Kidney (tissue), 14 donors: Measurements from ENCODE around the gene MCHR1. TPM values are rescaled to one million over a fixed set of nuclear protein-coding genes. Genes with fewer than 3 reads are reported as not detected.

Experiments
- DNase-seq, 5 donors: peaks; one replicate each; pipeline ENCODE4 v3.0.0-alpha.2; 2013 to 2020
- FAIRE-seq: peaks from 2 replicates; lab custom pipeline; 2012; peaks lifted over from hg19 to GRCh38; lab: Jason Lieb, UNC
- H3K27ac ChIP-seq, 2 donors: one replicate each; pipeline ENCODE4 v1.7.0; 2013; ENCODE audit warnings: low read depth in 2 of 2, low read length in 2 of 2, inconsistent platforms in 1 of 2
- H3K27me3 ChIP-seq: one replicate; pipeline ENCODE4 v1.7.1; 2013; ENCODE audit warnings: low read length, inconsistent platforms; ENCODE audit not compliant: control insufficient read depth, insufficient read depth
- H3K36me3 ChIP-seq, 3 donors: one replicate each; pipeline versions ENCODE4 v1.7.0 to v1.7.1; 2013; ENCODE audit warnings: low read length in 3 of 3, control low read depth in 1 of 3, inconsistent platforms in 1 of 3; ENCODE audit not compliant: insufficient read depth in 3 of 3, control insufficient read depth in 2 of 3
- H3K4me1 ChIP-seq, 3 donors: one replicate each; pipeline versions ENCODE4 v1.7.0 to v1.7.1; 2013; ENCODE audit warnings: low read length in 3 of 3, inconsistent platforms in 1 of 3, low read depth in 1 of 3; ENCODE audit not compliant: control insufficient read depth in 2 of 3, insufficient read depth in 2 of 3
- H3K4me3 ChIP-seq, 3 donors: one replicate each; pipeline versions ENCODE4 v1.7.0 to v1.8.1; 2013; ENCODE audit warnings: low read length in 3 of 3, control low read depth in 1 of 3, inconsistent platforms in 1 of 3
- H3K9ac ChIP-seq, 3 donors: one replicate each; pipeline versions ENCODE4 v1.7.0 to v1.7.1; 2013; ENCODE audit warnings: low read length in 3 of 3, control low read depth in 1 of 3, inconsistent platforms in 1 of 3
- H3K9me3 ChIP-seq, 3 donors: one replicate each; pipeline versions ENCODE4 v1.7.0 to v1.7.1; 2013; ENCODE audit warnings: low read length in 3 of 3, control low read depth in 1 of 3, inconsistent platforms in 1 of 3; ENCODE audit not compliant: control insufficient read depth in 2 of 3, insufficient read depth in 1 of 3
- CTCF ChIP-seq: IDR thresholded peaks from 3 replicates; pipeline ENCODE4 v1.5.1; 2012; ENCODE audit warnings: mild to moderate bottlenecking, moderate library complexity, borderline replicate concordance; ENCODE audit not compliant: insufficient read depth; ENCODE audit errors: extremely low read depth
- intact Hi-C: fragments of 100-400 bp; cut with DNase I; formaldehyde crosslinking; loops from one replicate; pipeline ENCODE4 v1.11.1; 2022
- polyA plus RNA-seq: library from polyadenylated mRNA; stranded (reverse); fragments of 350-450 nt; fragmentation: Illumina TruSeq; extraction: RNeasy Lipid Tissue Mini Kit (QIAGEN cat#74804); gene quantifications from one replicate; pipeline ENCODE4 v1.2.3, GENCODE V29; 2014; ENCODE audit warnings: low read depth, low replicate concordance; ENCODE audit not compliant: insufficient read depth
- total RNA-seq: library from RNA; stranded (reverse); fragmentation: NEBNext Ultra II Directional; extraction: Animal tissue kit (Norgen Biotek cat#: 25700); gene quantifications from one replicate; pipeline ENCODE4 v1.2.1, GENCODE V29; 2021
- donor health status: control.
- donor health status: control.
- donor health status: control.
- donor health status: control.
- donor health status: control.
- donor health status: DM: yes; HTN: yes; CAD: no.
- donor health status: Normal renal cell carcinoma (clear cell type).

The MCHR1 gene
- total and polyA plus RNA-seq, 2 donors from 2014 or later, result not detected

DNA sequence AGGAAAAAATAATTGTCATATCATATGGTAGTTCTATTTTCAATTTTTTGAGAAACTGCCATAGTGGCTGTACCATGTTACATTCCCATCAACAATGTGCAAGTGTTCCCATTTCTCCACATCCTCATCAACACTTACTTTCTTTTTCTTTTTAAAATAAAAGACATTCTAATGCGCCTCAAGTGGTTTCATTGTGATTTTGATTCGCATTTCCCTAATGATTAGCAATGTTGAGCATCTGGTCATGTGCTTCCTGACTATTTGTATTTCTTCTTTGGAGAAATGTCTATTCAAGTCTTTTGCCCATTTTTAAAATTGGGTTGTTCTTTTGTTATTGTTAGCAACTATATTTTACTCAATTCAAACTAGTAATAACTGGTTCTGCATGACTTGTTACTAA, 8.4 kb downstream of the MCHR1 start:
- Histone ChIP-seq H3K4me3 (no peak overlapping the region), H3K4me1 (no peaks in the 10 kb centered on the region), H3K9me3 (no peaks in the 10 kb centered on the region), H3K36me3 (no peaks in the 10 kb centered on the region), H3K9ac (no peak overlapping the region), H3K27ac (no peak overlapping the region), H3K27me3 (no peaks in the 10 kb centered on the region)
- FAIRE-seq (no peak), DNase-seq (no peak)
- TF ChIP-seq CTCF, result no peak
- intact Hi-C loops, result no loop called here

DNA sequence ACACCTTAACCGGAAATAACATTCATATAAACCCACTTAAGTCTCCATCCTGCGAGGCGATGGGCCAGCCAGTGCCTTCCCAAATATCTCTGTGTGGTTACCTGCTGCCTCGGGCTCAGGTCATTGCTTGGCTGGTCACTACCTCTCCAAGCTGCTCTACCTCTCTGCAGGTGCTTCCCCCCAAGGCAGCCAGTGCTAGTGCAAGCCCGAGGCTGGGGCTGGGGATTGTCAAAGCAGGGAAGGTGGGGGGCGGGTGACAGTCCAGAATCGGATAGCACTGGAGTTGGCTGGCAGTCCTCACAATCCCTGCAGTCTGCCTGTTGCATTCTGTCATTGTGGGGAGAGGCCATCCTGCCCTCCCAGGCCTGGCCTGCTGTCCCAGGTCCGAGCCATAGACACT, 11.1 kb downstream of the MCHR1 start:
- Histone ChIP-seq H3K36me3 (no peaks in the 10 kb centered on the region), H3K9ac (no peak overlapping the region), H3K27me3 (no peaks in the 10 kb centered on the region), H3K4me1 (no peaks in the 10 kb centered on the region), H3K9me3 (no peaks in the 10 kb centered on the region), H3K27ac (no peak overlapping the region), H3K4me3 (no peak overlapping the region)
- FAIRE-seq (no peak), DNase-seq (no peak)
- intact Hi-C loops, result no loop called here
- TF ChIP-seq CTCF, result no peak

DNA sequence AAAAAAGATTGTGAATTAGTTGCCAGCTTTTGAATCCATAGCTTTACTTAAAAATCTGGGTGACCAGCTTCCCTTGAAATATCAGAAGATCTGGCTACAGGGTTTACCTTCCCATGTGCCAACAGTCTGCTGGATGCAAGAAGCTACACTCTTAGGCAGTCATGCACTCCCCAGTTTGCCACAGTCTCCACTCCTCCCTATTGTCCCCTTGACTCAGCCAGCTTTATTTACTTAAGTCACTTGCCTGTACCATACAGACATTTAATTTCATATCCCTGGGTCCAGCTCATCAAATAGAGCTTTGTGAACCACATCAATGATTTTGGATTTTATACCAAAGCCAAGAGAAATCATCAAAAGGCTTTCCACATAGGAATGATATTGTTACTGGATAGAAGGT, 12.2 kb downstream of the MCHR1 start:
- intact Hi-C loops, result no loop called here
- no peaks in the 10 kb centered on the region for H3K4me1 ChIP-seq
- FAIRE-seq, result no peak
- DNase-seq, result no peak
- TF ChIP-seq CTCF, result no peak
- H3K27me3 ChIP-seq, result no peaks in the 10 kb centered on the region
- H3K27ac ChIP-seq, result no peak overlapping the region
- no peaks in the 10 kb centered on the region for H3K9me3 ChIP-seq
- H3K9ac ChIP-seq, result no peak overlapping the region
- no peaks in the 10 kb centered on the region for H3K36me3 ChIP-seq
- no peak overlapping the region for H3K4me3 ChIP-seq

DNA sequence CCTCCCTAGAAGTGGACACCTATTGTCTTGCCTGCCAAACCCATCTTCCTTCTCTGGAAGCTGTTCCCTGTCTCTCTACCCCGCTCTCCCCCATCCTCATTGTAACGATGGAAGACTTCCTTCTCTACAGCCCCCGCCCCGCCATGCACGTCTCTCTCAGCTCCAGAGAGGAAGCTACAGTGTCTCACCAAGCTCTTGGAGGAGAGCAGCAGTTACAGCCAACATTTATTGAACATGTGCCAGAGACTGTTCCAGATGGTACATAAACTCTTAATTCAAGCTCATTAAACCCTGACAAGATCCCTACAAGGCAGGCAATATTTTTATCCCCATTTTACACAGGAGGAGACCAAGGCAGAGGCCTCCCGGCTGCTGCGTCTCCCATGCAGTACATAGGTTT, 15.1 kb downstream of the MCHR1 start:
- no peak overlapping the region for H3K9ac ChIP-seq
- intact Hi-C loops, result no loop called here
- H3K9me3 ChIP-seq, result no peaks in the 10 kb centered on the region
- H3K27me3 ChIP-seq, result no peaks in the 10 kb centered on the region
- no peak for FAIRE-seq
- H3K4me3 ChIP-seq, result no peak overlapping the region
- no peak overlapping the region for H3K27ac ChIP-seq
- DNase-seq, result peak in 2 of 5 donors; percentile 39 to 78
- no peak for TF ChIP-seq CTCF
- H3K36me3 ChIP-seq, result no peaks in the 10 kb centered on the region
- H3K4me1 ChIP-seq, result no peaks in the 10 kb centered on the region
